Activated naive CD4-positive, alpha-beta T cell treated with anti-CD3 and anti-CD28 coated beads for 36 hours (primary cell): ENCODE results near the gene PIEZO2. TPM values are rescaled to one million over a fixed set of nuclear protein-coding genes. Genes with fewer than 3 reads are reported as not detected.
"Not testable (repeated sequence)": the region's sequence is repeated elsewhere in the genome, so short reads cannot be mapped to it uniquely, and the experiment has no call there.

Source experiments
- CTCF ChIA-PET: fragments of 350-600 bp; sonication (Branson Sonifier 250); formaldehyde crosslinking; loops from one replicate; lab custom pipeline; 2021; ENCODE audit warnings: antibody characterized with exemption; lab: Charles Lee
- DNase-seq: peaks from one replicate; pipeline ENCODE4 v3.0.0-alpha.2; 2020
- H3K27ac Mint-ChIP-seq: one replicate; pipeline ENCODE4 v1.8.0; 2021; ENCODE audit warnings: mild to moderate bottlenecking, mixed read lengths
- H3K27me3 Mint-ChIP-seq: one replicate; pipeline ENCODE4 v1.8.0; 2021; ENCODE audit warnings: low read depth, mixed read lengths
- H3K36me3 Mint-ChIP-seq: one replicate; pipeline ENCODE4 v1.8.0; 2021; ENCODE audit warnings: low read depth, mixed read lengths
- H3K4me1 Mint-ChIP-seq: one replicate; pipeline ENCODE4 v1.8.0; 2021; ENCODE audit warnings: low read depth, mixed read lengths
- H3K4me3 Mint-ChIP-seq: one replicate; pipeline ENCODE4 v1.8.0; 2021; ENCODE audit warnings: mild to moderate bottlenecking, moderate library complexity, mixed read lengths
- H3K9me3 Mint-ChIP-seq: one replicate; pipeline ENCODE4 v1.8.0; 2021; ENCODE audit warnings: mixed read lengths
- intact Hi-C: fragments of 100-400 bp; cut with micrococcal nuclease; formaldehyde crosslinking; loops from one replicate; pipeline ENCODE4 v1.15.1; 2023
- microRNA-seq: library from miRNA; unstranded; fragments of <30 nt; microRNA quantifications from one replicate; pipeline ENCODE4 v1.2.0, GENCODE V29; 2022; ENCODE audit warnings: borderline microRNAs expressed, borderline replicate concordance
- total RNA-seq, 2 experiments: library from RNA; stranded (reverse); gene quantifications; one replicate each; pipeline ENCODE4 v1.2.3, GENCODE V29; 2021

The PIEZO2 gene
- total RNA-seq, 2 experiments from 2014 or later: not detected

- H3K27ac Mint-ChIP-seq: not testable (repeated sequence)
Observed at GRCh38 chr18:10623606-10624005, 525.8 kb downstream of the PIEZO2 start.

DNA sequence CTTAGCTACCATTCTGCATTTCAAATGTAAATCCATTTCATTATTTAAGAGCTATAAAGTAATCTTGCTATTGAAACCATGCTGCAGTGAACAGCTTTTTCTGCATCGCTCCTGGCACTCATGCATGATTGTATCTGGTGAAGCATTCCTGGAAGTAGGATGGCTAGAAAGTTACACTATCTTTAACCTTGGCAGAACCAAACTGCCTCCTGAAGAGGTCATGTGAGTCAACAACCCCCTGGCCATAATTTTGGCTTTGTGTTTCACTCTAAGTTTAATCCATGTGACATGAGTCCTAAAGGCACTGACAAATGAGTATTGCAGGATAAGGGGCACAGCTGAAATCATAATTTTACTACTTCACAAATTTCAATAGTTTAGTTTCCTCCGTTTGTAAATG lies 526.4 kb downstream of the PIEZO2 start:
- CTCF ChIA-PET, H3K27me3 Mint-ChIP-seq, H3K36me3 Mint-ChIP-seq, intact Hi-C loops, DNase-seq, H3K9me3 Mint-ChIP-seq, H3K4me3 Mint-ChIP-seq, H3K4me1 Mint-ChIP-seq, H3K27ac Mint-ChIP-seq: not testable (repeated sequence)

More at GRCh38 chr18:10623606-10624005, 525.8 kb downstream of the PIEZO2 start:
- H3K27me3 Mint-ChIP-seq, DNase-seq, intact Hi-C loops, H3K4me3 Mint-ChIP-seq, CTCF ChIA-PET, H3K9me3 Mint-ChIP-seq, H3K36me3 Mint-ChIP-seq, H3K4me1 Mint-ChIP-seq: not testable (repeated sequence)

DNA sequence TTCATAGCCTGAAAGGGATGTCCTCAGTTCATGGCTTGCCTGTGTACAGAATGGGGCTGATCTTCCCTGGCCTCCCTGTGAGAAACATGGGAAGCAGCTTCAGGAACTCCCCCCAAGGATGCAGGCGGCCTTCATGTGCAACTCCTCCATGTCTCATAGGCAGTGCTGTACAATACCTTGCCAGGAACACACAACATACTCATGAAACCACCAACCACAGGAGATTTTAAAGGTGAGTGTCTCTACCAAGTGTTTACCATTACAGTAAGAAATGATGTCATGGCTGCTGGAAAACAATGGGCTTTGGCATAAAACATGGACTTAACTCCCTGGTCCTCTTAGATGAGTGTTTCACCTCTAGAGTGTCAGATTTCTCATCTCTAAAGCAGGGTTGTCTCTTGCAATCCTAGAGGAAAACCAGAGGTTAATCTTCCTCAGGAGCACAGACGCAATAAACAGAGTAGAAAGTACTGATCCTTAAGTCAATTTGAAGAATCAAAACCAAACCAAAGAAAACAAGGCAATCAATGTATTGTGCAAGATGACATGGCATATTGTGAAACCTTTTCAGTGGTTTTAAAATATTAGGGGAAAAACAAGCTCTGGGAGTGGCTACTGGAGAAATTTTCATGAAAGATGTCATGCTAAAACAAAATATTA lies 528.6 kb downstream of the PIEZO2 start:
- intact Hi-C loops, DNase-seq, H3K36me3 Mint-ChIP-seq, CTCF ChIA-PET, H3K27me3 Mint-ChIP-seq, H3K4me3 Mint-ChIP-seq, H3K9me3 Mint-ChIP-seq, H3K27ac Mint-ChIP-seq, H3K4me1 Mint-ChIP-seq: not testable (repeated sequence)

Small RNAs within 50 kb of the gene (microRNA-seq; reads per million reads assigned to microRNA genes)
- not detected for gene MIR6788
